Ecto neural progenitor cell (in vitro differentiated cells): ENCODE results near the gene CYP3A7.
"Not testable (repeated sequence)": the region's sequence is repeated elsewhere in the genome, so short reads cannot be mapped to it uniquely, and the experiment has no call there.

Source experiments
- DNase-seq: peaks from one replicate; pipeline ENCODE4 v3.0.0-alpha.2; 2018; ENCODE audit warnings: low spot score

The CYP3A7 gene

DNA sequence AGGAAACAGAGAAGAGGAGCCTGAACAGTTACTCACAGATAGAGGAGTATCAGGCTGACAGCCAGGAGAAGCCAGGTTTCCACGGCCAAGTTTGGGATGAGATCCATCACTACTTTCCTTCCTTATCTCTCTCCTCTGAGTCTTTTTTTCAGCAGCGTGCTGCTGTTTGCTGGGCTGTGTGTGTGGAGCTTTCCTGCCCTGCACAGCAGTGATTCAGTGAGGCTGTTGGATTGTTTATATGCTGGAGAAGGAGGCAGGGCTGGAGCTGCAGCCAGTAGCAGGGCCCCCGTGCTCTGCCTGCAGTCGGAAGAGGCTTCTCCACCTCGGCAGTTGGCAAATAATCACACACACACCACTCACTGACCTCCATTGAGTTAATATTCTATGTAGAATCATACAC lies at the start of gene CYP3A7:
Gene CYP3A7 (minus strand): TSS at position 210 of the 400 bp plus-strand sequence. CDS start 103 bp downstream, at position 107.
- no peak for DNase-seq

DNA sequence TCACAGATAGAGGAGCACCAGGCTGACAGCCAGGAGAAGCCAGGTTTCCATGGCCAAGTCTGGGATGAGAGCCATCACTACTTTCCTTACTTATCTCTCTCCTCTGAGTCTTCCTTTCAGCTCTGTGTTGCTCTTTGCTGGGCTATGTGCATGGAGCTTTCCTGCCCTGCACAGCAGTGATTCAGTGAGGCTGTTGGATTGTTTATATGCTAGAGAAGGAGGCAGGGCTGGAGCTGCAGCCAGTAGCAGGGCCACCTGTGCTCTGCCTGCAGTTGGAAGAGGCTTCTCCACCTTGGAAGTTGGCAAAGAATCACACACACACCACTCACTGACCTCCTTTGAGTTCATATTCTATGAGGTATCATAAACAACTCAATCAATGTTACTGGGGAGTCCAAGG lies 49.0 kb upstream of the CYP3A7 start, which contains the start of gene CYP3A4:
Gene CYP3A4 (minus strand): TSS at position 178 of the 400 bp plus-strand sequence. CDS start 103 bp downstream, at position 75.
- DNase-seq = no peak

GRCh38 chr7:99782012-99782953 lies 47.3 kb upstream of the CYP3A7 start:
- DNase-seq = no peak

DNA sequence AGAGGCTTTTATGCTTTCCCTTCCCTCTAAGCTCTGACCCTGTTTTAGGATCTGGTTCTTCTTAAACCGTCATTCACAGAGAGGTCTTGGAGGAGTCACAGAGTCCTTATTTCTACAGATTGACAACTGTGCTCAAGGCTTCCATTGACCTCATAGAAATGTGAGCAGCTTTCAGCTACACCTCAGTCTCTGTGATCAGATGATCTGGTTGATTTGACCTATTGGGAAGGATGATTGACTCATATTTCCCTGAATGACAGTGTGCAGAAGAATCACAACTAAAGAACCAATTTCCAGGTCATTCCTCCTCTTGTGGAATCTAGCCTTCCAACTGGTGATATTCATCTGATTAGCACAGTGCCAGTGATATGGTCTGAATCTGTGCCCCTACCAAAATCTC lies 45.6 kb upstream of the CYP3A7 start:
- DNase-seq = no peak

DNA sequence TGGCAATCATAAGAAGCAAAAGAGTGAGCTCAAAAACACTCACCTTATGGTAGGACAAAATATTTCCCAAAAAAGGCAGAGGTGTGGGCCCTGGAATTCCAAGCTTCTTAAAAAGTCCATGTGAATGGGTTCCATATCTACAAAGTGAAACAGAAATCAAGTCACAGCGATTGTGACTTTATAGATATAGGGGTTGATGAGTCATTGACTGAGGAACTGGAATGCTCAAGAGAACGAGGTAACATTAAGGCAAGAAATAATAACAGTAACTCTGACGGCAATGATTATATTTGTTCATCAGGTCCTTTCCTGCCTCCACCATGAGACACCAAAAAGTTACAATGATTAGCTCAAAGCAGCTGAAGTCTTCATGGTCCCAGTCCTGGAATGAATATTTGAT lies 45.0 kb upstream of the CYP3A7 start:
- DNase-seq = no peak

GRCh38 chr7:99778880-99779279 lies 43.9 kb upstream of the CYP3A7 start:
- DNase-seq = no peak

GRCh38 chr7:99773395-99773794 lies 38.4 kb upstream of the CYP3A7 start:
- DNase-seq = not testable (repeated sequence)

DNA sequence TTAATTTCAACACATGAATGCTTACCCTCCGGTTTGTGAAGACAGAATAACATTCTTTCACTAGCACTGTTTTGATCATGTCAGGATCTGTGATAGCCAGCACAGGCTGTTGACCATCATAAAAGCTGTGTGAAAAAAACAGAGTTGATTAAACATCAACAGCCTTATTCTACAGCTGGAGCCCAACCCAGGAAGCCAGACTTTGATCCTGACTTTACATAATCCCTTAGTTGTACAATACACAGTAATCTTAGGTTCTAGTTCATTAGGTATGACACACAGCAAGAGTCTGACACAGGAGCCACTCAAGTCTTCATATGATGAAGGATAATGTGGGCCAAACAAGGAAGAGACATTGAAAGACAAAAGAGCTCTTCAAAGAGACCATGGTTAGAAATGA lies 37.6 kb upstream of the CYP3A7 start:
- DNase-seq = no peak

DNA sequence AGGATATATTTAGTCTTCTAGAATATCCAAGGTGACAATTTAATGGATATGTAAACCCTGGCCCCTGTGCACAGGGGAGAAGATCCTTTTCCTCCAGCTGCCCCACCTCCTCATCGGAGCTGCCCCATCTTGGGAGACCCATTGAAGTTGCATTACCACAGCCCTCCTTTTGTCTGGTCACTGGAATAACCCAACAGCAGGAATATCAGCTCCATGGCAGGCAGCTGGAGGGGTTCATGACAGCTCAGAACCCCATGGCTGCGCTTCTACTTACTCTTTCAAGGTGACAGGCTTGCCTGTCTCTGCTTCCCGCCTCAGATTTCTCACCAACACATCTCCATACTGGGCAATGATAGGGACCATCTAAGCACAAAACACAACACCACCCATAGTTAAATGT lies 34.5 kb upstream of the CYP3A7 start:
- not testable (repeated sequence) for DNase-seq

DNA sequence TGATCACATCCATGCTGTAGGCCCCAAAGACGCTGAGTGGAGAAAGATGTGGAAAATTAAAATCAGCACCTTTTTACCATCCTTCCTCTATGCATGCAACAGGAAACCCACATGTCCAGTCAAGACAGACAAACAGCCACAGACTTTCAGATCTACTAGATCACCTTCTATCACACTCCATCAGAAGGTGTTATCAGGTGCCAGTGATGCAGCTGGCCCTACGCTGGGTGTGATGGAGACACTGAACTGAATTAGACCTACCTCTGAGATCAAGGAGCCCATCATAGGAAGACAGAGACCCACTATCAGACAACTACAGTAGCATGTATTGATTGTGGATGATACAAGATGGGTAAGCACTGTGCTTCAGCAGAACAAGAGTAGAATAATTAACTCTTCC lies 33.5 kb upstream of the CYP3A7 start:
- no peak for DNase-seq

- no peak for DNase-seq
These were observed 32.7 kb upstream of the CYP3A7 start for GRCh38 chr7:99767662-99768061.

GRCh38 chr7:99766484-99767099 lies 31.6 kb upstream of the CYP3A7 start:
- no peak for DNase-seq

GRCh38 chr7:99764478-99764877 lies 29.5 kb upstream of the CYP3A7 start:
- DNase-seq = no peak

- DNase-seq = no peak
These were observed 27.8 kb upstream of the CYP3A7 start for GRCh38 chr7:99762680-99763327.

DNA sequence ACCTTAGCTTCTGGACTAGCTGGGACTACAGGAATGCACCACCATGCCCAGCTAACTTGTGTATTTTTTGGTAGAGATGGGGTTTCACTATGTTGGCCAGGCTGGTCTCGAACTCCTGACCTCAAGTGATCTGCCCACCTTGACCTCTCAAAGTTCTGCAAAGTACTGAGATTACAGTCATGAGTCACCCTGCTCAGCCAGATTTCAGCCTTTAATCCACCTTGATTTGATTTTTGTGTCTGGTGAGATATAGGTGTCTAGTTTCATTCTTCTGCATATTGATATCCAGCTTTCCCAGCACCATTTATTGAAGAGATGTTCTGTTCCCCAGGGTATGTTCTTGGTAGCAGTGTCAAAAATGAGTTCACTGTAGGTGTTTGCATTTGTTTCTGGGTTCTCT lies 20.1 kb upstream of the CYP3A7 start:
- no peak for DNase-seq

GRCh38 chr7:99752356-99752755 lies 17.4 kb upstream of the CYP3A7 start:
- DNase-seq = no peak

- DNase-seq = not testable (repeated sequence)
These were observed 16.5 kb upstream of the CYP3A7 start for GRCh38 chr7:99751322-99752052.

DNA sequence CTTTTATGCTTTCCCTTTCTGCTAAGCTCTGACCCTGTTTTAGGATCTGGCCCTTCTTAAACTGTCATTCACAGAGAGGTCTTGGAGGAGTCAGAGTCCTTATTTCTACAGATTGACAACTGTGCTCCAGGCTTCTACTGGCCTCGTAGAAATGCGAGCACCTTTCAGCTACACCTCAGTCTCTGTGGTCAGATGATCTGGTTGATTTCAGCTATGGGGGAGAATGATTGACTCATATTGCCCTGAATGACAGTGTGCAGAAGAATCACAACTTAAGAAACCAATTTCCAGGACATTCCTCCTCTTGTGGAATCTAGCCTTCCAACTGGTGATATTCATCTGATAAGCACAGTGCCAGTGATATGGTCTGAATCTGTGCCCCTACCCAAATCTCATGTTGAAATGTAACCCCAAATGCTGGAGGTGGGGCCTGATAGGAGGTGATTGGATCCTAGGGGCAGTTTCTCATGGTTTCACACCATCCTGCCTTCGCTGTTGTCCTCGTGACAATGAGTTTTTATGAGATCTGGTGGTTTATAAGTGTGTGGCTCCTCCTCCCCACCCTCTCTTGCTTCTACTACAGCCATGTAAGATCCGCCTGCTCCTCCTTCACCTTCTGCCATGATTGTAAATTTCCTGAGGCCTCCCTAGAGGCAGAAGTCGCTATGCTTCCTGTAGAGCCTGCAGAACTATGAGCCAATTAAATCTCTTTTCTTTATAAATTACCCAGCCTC lies 14.0 kb upstream of the CYP3A7 start:
- DNase-seq = no peak

- DNase-seq = not testable (repeated sequence)
These were observed 11.9 kb upstream of the CYP3A7 start for GRCh38 chr7:99746915-99747314.

GRCh38 chr7:99745395-99745794 lies 10.4 kb upstream of the CYP3A7 start:
- DNase-seq = not testable (repeated sequence)

DNA sequence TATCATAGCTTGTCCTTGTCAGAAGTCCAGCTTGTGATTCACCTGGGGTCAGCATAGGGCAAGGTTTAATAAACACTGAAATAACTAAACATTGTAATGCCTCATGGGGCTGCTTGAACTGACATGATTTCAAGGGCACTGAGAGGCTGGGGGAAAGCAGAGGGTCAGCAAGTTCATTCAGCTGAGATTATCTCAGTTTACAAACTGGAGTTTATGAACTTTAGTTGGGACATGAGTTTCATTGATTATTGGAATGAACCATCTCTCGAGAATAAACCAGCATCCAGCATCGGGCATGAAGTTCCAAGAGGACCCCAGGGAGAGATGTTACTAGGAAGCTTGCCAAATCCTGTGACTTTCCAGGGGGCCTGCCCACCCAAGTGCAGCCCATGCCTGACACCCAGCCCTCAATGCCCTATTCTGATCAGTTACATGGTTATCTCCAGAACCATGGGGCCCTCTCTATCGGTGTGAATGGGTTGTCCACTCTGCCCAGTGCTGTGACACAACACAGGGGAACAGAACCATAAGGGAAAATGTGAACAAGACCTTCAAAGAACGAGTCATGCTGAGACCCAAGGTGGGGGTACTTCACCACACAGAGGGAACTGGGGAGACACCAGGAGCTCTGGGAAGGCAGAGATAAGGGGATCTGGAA lies 7.9 kb upstream of the CYP3A7 start:
- DNase-seq = no peak
